Tibial nerve (tissue), 4 donors: Measurements from ENCODE around the gene NAXE.

Experiments
- CTCF ChIP-seq, 5 experiments: fragments of 200-600 bp in 3 of 5; fragments of 450-650 bp in 2 of 5; sonication (generic) in 3 of 5; IDR thresholded peaks; one replicate each; pipeline ENCODE4 v1.5.1; 2016 to 2019; ENCODE audit warnings: antibody characterized with exemption in 5 of 5, mild to moderate bottlenecking in 3 of 5, moderate library complexity in 2 of 5
- EP300 ChIP-seq, 2 donors: sonication (generic); formaldehyde crosslinking; IDR thresholded peaks; one replicate each; pipeline ENCODE4 v1.6.1; 2017; ENCODE audit warnings: antibody characterized with exemption in 2 of 2, mild to moderate bottlenecking in 1 of 2
- POLR2A ChIP-seq, 2 donors: fragments of 450-650 bp; IDR thresholded peaks; one replicate each; pipeline ENCODE4 v1.6.1; 2017; ENCODE audit warnings: antibody characterized with exemption in 2 of 2, mild to moderate bottlenecking in 2 of 2, moderate library complexity in 2 of 2

DNA sequence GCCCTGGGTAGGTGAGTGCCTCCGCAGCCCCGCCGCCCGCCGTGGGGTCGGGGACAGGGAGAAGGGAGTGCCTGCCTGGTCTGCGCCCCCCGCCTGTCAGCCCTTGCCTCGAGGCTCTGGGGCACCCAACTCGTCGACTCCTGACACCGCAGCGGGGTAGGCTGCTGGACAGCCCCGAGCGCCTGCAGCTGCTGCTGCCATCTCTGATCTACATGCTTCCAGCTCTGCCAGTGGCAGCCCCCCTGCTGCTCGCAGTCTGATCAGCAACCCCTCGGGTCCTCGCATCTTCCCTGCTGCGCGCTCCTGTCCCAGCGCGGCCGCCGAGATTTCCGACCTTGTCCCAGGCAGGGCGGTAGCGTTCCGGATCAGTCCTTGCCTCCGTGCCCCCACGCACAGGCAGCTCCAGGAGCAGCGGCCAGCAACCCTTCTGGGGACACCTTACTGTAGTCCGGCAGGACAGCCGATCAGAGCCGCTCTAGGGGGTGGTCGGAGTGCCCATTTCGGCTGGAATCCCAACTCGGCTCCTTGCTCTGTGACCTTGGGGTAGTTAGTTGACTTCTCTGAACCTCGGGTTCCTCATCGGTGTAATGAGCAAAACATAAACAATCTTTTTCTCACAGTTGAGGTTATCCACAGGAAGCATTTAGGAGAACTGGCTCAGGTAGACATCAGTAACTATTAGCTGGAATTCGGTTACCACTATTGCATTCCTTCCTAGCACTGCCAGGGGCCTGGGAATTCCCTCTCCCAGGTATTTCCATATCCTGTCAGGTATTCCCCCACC lies 50.9 kb downstream of the NAXE start:
- TF ChIP-seq CTCF (IDR thresholded peaks at IDR 0.05): no peak
- TF ChIP-seq POLR2A (IDR thresholded peaks at IDR 0.05): no peak
- TF ChIP-seq EP300 (IDR thresholded peaks at IDR 0.05): no peak
